Lower leg skin (tissue), 3 donors: ENCODE results near the gene CCSER1.

Experiments
- CTCF ChIP-seq, 3 donors: fragments of 450-650 bp; IDR thresholded peaks; one replicate each; pipeline ENCODE4 v1.5.1; 2016; ENCODE audit warnings: antibody characterized with exemption in 3 of 3, mild to moderate bottlenecking in 3 of 3, moderate library complexity in 2 of 3
- POLR2A ChIP-seq, 2 donors: fragments of 450-650 bp; IDR thresholded peaks; one replicate each; pipeline ENCODE4 v1.6.1; 2016 to 2017; ENCODE audit warnings: antibody characterized with exemption in 2 of 2, mild to moderate bottlenecking in 1 of 2, moderate library complexity in 1 of 2

- TF ChIP-seq POLR2A (IDR thresholded peaks at IDR 0.05) (no peak), CTCF (IDR thresholded peaks at IDR 0.05) (no peak)
Measured at GRCh38 chr4:91019513-91019912, 892.3 kb downstream of the CCSER1 start.
